HG03025 (cell line): ENCODE data around the gene MAD1L1.

ENCODE experiments used
- ATAC-seq: cut with Tn5 transposase; IDR thresholded peaks from one replicate; pipeline ENCODE4 v1.9.1; 2021; ENCODE audit warnings: mild to moderate bottlenecking, moderate library complexity; ENCODE audit not compliant: unreplicated experiment, low FRiP score

The MAD1L1 gene

DNA sequence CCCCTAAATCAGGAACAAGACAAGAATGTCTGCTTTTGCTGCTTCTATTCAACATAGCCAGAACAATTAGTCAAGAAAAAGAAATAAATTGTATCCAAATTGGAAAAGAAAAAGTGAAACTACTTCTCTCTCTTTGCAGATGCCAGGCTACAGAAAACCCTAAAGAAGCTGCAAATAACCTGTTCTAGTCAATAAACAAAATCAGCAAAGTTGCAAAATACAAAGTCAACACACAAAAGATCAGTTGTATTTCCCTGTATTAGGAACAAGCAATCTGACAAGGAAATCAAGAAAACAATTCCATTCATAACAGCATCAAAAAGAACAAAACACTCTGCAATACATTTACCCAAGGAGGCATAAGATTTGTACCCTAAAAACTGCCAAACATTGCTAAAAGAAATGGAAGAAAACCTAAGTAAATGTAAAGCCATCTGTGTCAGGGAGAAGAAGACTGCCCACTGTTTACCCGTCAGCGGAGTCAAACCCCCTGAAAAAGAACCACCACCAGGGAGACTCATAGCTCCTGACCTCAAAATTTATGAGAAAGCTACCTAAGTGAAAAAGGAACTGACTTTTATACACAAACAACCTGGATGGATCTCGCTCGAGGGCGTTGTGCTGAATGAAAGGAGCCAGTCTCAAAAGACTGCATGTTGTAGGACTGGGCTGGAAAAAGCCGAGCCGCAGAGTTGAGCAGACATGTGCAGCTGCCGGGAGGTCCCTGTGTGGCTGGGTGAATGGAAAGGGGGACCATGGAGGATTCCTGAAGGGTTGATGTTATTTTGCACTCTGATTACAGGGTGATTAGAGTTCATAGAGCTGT lies 263.1 kb downstream of the MAD1L1 start:
- ATAC-seq, result no peak

DNA sequence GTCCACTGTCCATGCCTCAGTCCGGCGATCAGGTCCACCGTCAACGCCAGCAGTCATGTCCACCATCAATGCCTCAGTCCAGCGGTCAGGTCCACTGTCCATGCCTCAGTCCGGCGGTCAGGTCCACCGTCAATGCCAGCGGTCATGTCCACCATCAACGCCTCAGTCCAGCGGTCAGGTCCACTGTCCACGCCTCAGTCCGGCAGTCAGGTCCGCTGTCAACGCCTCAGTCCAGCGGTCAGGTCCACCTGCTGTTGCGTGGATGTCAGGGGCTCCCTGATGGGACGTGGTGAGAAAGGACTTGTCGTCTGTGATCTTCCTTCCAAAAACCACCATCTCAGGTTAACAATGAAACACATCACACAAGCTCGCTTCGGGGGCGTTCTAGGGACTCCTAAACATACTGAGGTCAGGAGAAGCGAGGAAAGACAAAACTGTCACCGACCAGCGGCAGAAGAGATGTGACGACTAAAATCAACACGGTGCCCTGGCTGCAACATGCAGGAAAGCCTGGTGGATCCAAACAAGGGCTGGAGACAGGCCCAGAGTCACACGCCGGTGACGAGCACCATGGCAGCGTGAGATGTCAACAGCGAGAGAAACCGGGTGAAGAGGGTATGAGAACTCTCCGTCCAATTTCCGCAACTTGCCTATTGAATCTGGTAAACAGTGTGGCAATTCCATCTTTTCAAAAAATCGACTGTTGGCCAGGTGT lies 264.2 kb downstream of the MAD1L1 start:
- ATAC-seq, result no peak

DNA sequence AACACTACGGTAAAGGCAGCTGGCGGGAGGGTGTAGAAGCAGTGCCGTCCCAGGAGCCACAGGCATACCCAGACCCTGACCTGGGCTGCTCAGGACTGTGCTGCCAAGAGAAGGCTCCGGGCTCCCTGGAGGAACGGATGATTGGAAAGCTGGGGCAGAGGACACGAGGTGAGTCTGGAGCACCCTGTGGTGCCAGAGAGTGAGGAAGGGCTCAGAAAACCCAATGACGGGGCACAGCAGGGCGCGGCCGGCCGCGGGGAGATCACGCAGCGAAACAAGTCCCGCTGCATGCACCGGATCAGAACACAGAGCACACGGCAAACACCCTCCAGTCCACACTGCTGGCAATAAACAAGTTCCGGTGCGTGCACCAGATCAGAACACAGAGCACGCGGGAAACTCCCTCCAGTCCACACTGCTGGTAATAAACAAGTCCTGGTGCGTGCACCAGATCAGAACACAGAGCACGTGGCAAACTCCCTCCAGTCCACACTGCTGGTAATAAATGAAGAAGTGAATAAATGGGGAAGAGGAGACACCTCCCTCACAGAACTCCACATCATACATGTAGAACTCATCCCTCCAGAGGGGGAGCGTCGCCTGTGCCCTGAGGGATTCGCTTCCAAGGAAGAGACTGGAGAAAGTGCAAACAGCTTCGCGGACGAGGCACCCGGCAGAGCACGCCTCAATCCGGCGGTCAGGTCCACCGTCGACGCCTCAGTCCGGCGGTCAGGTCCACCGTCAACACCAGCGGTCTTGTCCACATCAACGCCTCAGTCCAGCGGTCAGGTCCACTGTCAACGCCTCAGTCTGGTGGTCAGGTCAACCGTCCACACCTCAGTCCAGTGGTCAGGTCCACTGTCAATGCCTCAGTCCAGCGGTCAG lies 265.0 kb downstream of the MAD1L1 start:
- ATAC-seq, result no peak

DNA sequence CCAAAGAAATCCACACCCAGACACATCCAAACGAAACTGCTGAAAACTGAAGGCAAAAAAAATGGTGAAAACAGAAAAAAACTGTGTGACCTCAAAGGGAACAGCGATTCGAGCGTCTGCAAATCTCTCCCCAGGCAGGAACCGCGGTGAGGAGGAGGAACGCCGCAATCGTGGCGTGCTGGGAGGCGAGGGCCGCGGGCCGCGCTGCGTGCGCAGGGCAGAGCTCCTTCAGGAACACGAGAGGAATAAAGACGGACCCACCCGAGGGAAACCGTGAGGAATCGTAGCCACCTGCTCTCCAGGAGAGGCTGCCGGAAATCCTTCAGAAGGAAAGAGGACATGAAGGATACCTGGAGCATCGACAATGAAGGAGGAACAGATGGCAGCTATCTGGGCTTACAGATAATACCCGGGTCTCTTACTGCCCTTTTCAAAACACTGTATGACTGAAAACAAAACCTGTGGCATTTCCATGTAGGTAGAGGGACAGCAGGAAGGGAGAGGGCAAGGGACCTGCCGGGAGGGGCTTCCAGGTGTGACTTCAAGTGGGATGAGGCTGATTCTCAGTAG lies 266.0 kb downstream of the MAD1L1 start:
- no peak for ATAC-seq

DNA sequence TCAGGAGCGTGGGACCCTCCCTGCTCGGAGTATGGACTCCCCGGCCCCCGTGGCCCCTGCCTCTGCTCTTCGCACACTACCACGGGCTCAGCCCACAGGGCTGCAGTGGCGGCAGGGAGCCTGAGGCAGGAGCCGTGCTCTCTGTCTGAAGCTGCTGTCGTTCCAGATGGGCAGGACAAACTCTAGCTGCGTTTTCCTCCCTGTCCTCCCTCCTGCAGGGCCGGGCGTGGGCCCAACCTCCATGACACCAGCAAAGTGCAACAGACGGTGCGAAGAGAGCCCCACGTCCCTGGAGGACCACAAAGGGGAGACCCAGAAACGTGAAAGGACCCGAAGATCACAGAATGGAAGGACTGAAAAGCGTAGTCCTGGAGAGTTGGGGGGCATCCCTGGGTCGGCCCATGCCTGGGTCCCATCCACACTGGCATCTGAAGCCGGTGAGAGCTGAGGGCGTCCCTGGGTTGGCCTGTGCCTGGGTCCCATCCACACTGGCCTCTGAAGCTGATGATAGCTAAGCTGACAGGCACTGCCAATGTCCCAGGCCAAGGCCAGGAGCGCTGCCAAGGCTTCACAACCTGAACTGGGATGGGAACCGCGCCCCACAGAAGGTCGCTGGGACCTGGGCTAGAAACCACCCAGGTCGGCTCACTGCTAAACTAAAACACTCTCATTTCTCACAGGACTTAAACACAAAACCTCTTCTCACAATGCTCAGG lies 267.0 kb downstream of the MAD1L1 start:
- ATAC-seq, result no peak

DNA sequence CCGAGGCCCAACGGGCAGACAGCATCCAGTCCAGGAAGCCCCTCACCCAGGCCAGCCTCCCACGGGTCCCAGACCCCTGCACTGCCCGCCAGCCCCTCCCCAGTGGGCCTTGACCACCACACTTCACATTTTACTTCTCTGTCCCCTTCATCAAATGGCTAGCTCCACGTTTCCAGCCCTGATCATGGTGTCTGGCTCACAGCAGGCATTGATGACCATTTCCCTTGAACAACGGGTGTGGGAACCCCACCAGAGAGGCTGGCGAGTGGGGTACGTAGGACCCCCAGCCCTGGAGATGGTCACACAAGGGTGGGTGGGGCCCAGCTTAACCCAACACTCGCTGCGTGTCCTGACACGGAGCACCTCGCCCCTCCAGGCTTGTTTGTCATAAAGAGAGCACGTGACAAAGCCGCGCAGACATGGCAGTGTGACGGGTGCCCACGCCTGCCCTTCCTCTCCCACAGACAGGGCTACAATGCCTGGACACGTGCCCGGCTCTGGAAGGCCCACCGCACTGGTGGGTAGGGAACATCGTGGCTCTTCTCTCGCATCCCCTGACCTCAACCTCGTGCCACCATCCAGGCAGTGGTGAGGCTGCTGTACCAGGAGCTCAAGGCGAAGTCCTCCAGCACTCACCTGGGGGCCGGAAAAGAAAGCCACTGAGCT lies 267.7 kb downstream of the MAD1L1 start:
- ATAC-seq, result no peak

DNA sequence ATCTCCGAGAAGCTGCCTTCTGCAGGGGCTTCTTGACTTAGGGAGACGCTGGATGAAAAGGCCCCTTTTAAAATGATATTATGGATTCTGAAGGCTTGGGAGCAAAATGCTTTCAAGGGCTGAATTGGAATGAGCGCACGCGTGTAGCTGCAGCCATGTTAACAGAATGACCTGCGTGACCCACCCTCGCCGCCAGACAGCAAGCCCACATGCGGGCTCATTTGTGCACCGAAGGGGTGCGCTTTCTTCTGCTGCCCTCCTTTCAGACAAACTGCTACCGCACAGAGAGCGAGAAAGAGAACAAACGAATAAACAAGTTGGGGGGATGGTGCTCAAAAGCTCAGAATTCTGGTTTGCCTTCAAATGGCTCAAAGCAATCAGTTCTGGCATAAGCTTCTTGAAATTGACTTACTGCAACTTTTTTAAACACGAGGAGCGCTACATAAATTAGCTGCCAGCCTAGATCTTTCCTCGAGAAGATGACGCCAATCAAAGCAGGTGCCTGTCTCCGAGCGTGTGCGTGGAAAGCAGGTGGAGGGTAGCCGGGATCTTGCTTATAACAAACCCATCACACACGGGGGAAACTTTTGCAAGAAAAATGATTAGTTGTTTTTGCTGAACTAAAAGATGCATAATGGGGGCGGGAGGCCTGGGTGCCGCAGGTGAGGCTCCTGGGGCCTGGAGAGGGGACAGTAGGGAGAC lies 268.4 kb downstream of the MAD1L1 start:
- no peak for ATAC-seq

DNA sequence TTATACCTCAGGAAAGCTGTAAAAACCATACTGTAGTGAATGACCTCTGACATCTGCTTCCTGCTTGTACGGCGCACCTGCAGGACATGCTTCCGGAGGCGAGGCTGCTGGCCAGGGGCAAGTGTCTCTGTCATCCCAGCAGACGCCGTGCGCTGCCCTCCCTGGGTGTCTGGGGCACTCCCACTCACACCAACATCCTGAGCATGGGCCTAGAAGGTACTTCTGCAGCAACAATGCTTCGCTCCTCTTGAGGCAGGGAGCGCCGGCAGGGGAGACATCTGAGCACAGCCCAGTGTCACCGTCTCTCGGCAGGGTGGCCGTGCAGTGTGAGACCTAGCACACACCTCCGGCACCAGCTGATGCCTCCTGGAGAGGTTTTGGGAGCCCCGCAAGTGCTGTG lies 269.2 kb downstream of the MAD1L1 start:
- ATAC-seq, result no peak

DNA sequence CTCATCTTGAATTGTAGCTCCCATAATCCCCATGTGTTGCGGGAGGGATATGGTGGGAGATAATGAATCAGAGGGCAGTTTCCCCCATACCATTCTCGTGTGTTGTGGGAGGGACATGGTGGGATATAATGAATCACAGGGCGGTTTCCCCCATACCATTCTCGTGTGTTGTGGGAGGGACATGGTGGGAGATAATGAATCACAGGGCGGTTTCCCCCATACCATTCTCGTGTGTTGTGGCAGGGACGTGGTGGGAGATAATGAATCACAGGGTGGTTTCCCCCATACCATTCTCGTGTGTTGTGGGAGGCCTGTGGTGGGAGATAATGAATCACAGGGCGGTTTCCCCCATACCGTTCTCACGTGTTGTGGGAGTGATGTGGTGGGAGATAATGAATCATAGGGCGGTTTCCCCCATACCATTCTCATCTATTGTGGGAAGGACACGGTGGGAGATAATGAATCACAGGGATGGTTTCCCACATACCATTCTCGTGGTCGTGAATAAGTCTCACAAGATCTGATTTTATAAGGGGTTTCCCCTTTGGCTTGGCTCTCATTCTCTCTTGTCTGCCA lies 271.0 kb downstream of the MAD1L1 start:
- ATAC-seq, result no peak

DNA sequence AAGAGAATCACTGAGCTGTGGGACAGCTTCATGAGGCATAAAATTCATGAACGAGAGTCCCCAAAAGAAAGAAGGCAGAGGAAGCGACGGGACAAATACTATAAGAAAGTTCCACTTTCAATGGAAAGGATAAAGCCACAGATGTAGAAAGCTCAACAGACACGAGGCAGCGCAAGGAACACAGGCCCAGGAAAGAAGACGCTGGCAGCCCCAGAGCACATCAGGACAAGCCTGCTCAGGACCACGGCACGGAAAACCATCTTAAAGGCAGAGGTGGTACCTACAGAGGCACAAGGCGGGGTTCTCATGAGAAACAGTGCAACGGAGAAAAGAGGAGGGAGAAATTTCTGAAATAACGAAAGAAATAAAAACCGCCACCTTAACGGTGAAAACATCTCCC lies 273.4 kb downstream of the MAD1L1 start:
- ATAC-seq, result no peak

DNA sequence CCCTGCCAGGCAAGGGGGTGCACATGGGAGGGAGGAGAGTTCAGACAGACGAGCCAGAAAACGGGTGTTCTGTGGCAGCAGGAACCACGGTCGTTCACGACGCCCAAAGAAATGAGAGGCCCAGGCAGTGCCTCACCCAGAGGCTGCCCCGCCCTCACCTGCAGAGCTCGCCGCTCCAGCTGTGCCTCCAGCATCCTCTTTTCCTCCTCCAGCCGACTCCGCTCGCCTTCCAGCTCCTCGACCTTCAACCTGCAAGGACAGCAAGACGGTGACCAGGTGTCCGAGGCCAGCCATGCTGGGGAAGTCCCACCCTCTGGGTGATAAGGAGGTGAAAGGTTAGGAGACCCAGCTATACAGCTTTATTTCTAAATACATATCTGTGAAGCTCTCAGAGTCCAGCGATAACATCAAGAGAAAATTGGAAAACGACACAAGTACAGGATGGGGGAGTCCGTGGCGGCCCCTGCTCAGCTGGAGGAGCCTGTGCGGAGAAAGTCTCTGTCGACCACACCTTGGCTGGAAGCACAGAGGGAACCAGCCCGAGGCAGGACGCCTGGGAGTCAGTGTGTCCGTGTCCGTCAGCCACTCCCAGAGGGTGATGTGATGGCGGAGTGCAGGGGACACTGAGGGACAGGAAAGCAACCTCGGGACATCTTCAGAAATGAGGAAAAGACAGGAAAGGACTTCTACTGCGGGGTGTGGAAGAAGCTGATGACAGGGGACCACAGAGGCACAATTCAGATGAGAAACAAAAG lies 275.1 kb downstream of the MAD1L1 start:
- no peak for ATAC-seq

DNA sequence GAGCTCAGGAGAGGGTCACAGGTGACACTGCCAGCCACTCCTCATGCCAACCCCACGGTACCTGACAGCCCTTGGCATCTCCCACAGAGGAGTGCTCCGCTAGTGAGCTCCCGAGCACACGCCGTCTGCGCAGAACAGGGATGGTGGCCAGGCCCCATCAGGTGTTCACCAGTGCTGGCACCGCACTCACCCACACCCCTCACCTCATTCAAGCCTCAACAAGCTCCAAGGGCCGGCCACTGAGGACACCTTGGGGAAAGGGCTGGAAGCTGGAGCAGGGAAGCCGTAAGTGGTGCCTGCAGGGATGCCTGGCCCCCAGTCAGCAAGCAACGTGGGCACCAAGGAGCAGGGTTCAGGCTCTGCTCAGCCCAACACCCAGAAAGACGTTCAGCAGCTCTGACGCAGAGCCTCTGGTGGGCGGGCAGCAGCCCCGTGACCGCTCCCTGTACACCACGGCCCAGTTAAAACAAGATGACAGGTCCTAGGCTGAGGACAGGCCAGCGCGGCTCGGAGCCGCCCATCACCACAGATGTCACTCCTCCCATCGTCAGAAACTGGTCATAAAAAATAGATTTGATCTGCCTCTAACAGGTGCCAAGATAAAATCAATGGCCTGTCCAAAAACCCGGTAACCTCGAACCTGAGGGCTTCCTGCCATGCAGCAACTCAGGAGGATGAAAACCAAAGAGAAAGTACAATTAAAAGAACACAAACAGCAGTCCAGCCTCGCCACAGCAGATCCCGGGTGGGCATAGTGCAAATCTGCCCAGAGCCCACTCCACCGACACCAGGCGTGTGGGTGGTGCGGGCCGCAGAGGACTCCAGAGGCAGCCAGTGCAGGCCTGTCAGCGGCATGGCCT lies 275.9 kb downstream of the MAD1L1 start:
- ATAC-seq, result no peak

DNA sequence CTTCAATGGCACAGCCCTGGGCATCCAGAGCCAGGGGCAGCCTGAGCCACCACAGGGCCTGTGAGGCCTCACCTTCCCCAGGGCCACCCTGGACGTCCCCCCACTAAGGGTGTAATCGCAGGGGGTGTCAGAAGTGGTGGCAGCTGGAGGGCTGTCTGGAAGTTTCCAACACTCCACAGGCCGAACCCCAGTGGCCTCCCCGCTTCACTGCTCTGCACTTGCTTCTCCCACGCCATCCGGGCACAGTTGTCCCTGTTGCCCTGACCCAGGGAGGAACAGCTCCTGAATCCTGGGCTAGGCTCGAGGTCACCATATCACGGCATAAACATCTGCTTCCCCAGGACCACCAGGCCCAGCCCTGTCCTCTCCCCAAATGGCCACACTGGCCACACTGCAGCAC lies 276.6 kb downstream of the MAD1L1 start:
- ATAC-seq, result no peak

DNA sequence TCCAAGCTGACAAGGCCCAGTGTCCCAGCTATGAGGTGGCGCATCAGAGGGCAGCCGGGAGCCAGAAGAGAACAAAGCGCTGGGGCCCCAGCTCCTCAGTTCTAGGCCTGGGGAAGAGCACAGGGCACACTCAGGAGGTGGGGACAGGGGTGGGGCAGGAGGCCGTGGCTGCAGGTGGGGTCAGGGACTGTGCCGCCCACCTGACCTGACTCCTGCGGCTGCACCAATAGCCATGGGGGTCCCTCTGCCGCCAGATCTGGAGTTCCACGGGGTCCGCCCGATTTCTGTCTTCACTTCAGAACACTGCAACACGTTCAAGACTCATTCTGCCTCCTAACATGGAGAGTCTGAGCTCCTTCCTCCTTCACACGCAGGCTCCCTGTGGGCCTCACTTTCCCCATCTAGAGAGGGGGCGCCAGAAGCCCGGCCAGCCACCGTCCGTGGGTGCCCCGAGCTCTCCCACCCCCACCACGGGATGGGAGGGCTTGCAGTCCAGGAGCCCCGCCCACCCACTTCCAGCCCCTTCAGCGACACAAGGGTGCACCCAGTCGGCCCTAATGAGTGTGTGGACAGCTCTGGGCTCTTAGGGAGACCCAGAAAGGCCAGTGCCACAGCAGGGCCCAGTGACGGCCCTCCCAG lies 278.3 kb downstream of the MAD1L1 start:
- no peak for ATAC-seq

DNA sequence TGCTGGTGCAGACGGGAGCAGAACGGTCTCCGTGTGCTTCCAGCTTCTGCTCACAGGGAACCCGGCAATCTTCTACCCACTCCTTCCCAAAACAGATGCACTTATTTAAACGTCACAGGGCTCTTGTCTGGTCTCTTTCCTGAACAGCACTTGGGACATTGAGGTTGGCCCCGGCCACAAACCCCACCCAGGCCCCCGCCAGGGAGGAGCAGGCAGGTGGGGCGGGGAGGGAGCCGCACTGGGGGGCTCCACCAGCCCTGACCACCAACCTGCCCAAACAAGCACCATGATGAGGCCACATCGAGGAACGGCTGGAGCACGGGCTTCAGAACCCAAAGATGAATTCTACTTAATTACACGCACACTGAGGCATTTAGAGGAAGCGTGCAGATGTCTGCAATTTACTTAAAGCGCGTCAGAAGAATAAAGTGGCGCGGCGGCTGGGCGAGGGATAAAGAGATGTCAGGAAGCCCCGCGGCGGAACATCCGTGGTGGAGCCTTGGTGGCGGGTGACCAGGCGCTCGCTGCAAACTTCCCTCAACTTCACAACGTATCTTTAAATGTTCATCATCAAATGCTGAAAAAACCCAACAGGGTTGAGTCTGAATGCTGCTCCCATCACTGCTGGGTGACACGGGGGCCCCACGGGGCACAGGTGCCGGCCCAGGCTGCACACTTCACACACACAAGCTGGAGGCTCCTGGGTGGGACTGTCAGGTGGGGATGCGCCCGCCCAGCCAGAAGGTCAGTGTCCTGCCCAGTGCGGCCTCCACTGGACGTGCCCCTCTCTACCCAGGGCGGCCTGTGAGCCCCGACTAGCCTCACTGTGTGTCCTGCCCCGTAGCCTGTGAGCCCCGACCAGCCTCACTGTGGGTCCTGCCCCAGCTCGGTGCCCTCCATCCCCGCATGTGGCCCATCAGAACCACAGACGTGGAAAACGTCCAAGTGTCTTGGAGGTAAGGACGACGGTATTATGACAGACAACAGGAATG lies 279.2 kb downstream of the MAD1L1 start:
- ATAC-seq, result no peak
